HepG2 (cell line): ENCODE data around the gene PNLDC1. TPM values are rescaled to one million over a fixed set of nuclear protein-coding genes. Genes with fewer than 3 reads are reported as not detected.

Experiments used
- CBX1 ChIP-seq: IDR thresholded peaks from one replicate; pipeline ENCODE4 v1.6.1; 2016; ENCODE audit warnings: antibody characterized with exemption, low read depth
- GMEB2 ChIP-seq: IDR thresholded peaks from 2 replicates; pipeline ENCODE4 v1.6.1; 2016; ENCODE audit warnings: missing biosample characterization, missing genetic modification reagents, low read depth
- HMG20A ChIP-seq: IDR thresholded peaks from 2 replicates; pipeline ENCODE4 v1.6.1; 2016; ENCODE audit warnings: borderline replicate concordance
- IKZF1 ChIP-seq: fragments of 450-650 bp; IDR thresholded peaks from 2 replicates; pipeline ENCODE4 v1.7.1; 2016
- IRF9 ChIP-seq: sonication (generic); formaldehyde crosslinking; IDR thresholded peaks from 2 replicates; pipeline ENCODE4 v1.8.0; 2022; ENCODE audit warnings: missing genetic modification reagents, mild to moderate bottlenecking, borderline replicate concordance
- JDP2 ChIP-seq: sonication (generic); formaldehyde crosslinking; IDR thresholded peaks from 2 replicates; pipeline ENCODE4 v1.8.1; 2022; ENCODE audit warnings: missing genetic modification reagents, borderline replicate concordance
- KLF9 ChIP-seq: IDR thresholded peaks from 2 replicates; pipeline ENCODE4 v1.6.1; 2016; ENCODE audit warnings: low read depth
- LRRFIP1 ChIP-seq: sonication (generic); formaldehyde crosslinking; conservative IDR thresholded peaks from 2 replicates; pipeline ENCODE4 v1.4.0; 2020; ENCODE audit warnings: missing genetic modification reagents
- MXD4 ChIP-seq: IDR thresholded peaks from 2 replicates; pipeline ENCODE4 v1.6.1; 2016; ENCODE audit warnings: mild to moderate bottlenecking, missing biosample characterization, missing genetic modification reagents
- NFE2L2 ChIP-seq: fragments of 150-350 bp; IDR thresholded peaks from 2 replicates; pipeline ENCODE4 v1.6.1; 2014; ENCODE audit warnings: low read length
- SSRP1 ChIP-seq: IDR thresholded peaks from 2 replicates; pipeline ENCODE4 v1.6.1; 2016; ENCODE audit warnings: control low read depth
- TFAP4 ChIP-seq: sonication (generic); IDR thresholded peaks from 2 replicates; pipeline ENCODE4 v1.6.1; 2016; ENCODE audit warnings: low read depth, borderline replicate concordance
- YEATS2 ChIP-seq: sonication (generic); formaldehyde crosslinking; IDR thresholded peaks from 2 replicates; pipeline ENCODE4 v1.4.0; 2020; ENCODE audit warnings: missing genetic modification reagents, borderline replicate concordance
- ZBTB20 ChIP-seq: sonication (generic); formaldehyde crosslinking; IDR thresholded peaks from 2 replicates; pipeline ENCODE4 v1.8.1; 2023; ENCODE audit warnings: missing genetic modification reagents, low read depth, mild to moderate bottlenecking, borderline replicate concordance
- ZFP36L1 ChIP-seq: sonication (generic); formaldehyde crosslinking; IDR thresholded peaks from 2 replicates; pipeline ENCODE4 v1.8.0; 2022; ENCODE audit warnings: mild to moderate bottlenecking, missing genetic modification reagents, moderate library complexity
- ZNF136 ChIP-seq: sonication (generic); formaldehyde crosslinking; IDR thresholded peaks from 2 replicates; pipeline ENCODE4 v1.8.1; 2022; ENCODE audit warnings: low read depth, mild to moderate bottlenecking, moderate library complexity, missing genetic modification reagents
- ZNF33B ChIP-seq: sonication (generic); formaldehyde crosslinking; IDR thresholded peaks from 2 replicates; pipeline ENCODE4 v1.5.1; 2020; ENCODE audit warnings: mild to moderate bottlenecking, missing genetic modification reagents
- ZNF451 ChIP-seq: sonication (generic); formaldehyde crosslinking; IDR thresholded peaks from 2 replicates; pipeline ENCODE4 v1.5.0; 2020; ENCODE audit warnings: mild to moderate bottlenecking, missing genetic modification reagents
- ZNF503 ChIP-seq: sonication (generic); formaldehyde crosslinking; IDR thresholded peaks from 2 replicates; pipeline ENCODE4 v1.4.0; 2020; ENCODE audit warnings: missing genetic modification reagents
- ZNF616 ChIP-seq: sonication (generic); formaldehyde crosslinking; IDR thresholded peaks from 2 replicates; pipeline ENCODE4 v1.5.0; 2020; ENCODE audit warnings: low read depth, mild to moderate bottlenecking, missing genetic modification reagents
- ZNF629 ChIP-seq: sonication (generic); formaldehyde crosslinking; conservative IDR thresholded peaks from 2 replicates; pipeline ENCODE4 v1.5.0; 2020; ENCODE audit warnings: missing genetic modification reagents
- ZNF788 ChIP-seq: sonication (generic); formaldehyde crosslinking; IDR thresholded peaks from 2 replicates; pipeline ENCODE4 v1.5.0; 2020; ENCODE audit warnings: mild to moderate bottlenecking, missing genetic modification reagents, borderline replicate concordance
- ZNF878 ChIP-seq: sonication (generic); formaldehyde crosslinking; IDR thresholded peaks from 2 replicates; pipeline ENCODE4 v1.8.1; 2023; ENCODE audit warnings: mild to moderate bottlenecking, missing genetic modification reagents, moderate library complexity
- polyA plus RNA-seq, 8 experiments: library from polyadenylated mRNA; depleted of rRNA in 3 of 8; stranded (reverse) in 7 of 8; unstranded in 1 of 8; fragments of >200 nt; fragmentation: Illumina TruSeq in 4 of 8; extraction: Trizol in 4 of 8; gene quantifications; 2 replicates each; pipeline versions ENCODE4 v1.2.1 to v1.2.3, GENCODE V29; 2011 to 2016; ENCODE audit warnings: low read depth in 4 of 8, missing spikeins in 1 of 8, mixed read lengths in 1 of 8; ENCODE audit not compliant: insufficient read depth in 1 of 8
- total RNA-seq, 5 experiments: library from RNA; depleted of rRNA; stranded (reverse); fragments of >200 nt; fragmentation: Illumina TruSeq; extraction: Trizol; gene quantifications; 2 replicates each; pipeline ENCODE4 v1.2.3, GENCODE V29; 2016; ENCODE audit warnings: low read depth in 1 of 5

The PNLDC1 gene
- total and polyA plus RNA-seq, 2 of the 13 experiments (the other 11 are each of a cell fraction or from before 2014, with no cell fraction given), result not detected

- TF ChIP-seq GMEB2 (CRISPR knock-in tag), result no peak
- 0 out of 2 replicates have a peak, but pooled peaks have one; percentile 9 for TF ChIP-seq ZNF503 (CRISPR knock-in tag)
- no peak for TF ChIP-seq YEATS2
- no peak for TF ChIP-seq JDP2
- TF ChIP-seq KLF9, result no peak; the same call in 1 of the 2 replicates
- peak; percentile 54 for TF ChIP-seq IRF9
- no peak for TF ChIP-seq LRRFIP1 (CRISPR knock-in tag)
- no peak for TF ChIP-seq CBX1
- peak; percentile 43 for TF ChIP-seq ZNF629 (CRISPR knock-in tag)
- peak; percentile 58; the same call in 1 of the 2 replicates for TF ChIP-seq MXD4 (CRISPR knock-in tag)
- TF ChIP-seq IKZF1, result no peak
- TF ChIP-seq ZNF136 (CRISPR knock-in tag), result 0 out of 2 replicates have a peak, but pooled peaks have one; percentile 52
- no peak for TF ChIP-seq NFE2L2
- no peak for TF ChIP-seq ZNF878 (CRISPR knock-in tag)
- TF ChIP-seq TFAP4, result peak; percentile 62
- no peak; the same call in 1 of the 2 replicates for TF ChIP-seq ZBTB20 (CRISPR knock-in tag)
- TF ChIP-seq SSRP1, result no peak
- peak; percentile 56; the same call in 1 of the 2 replicates for TF ChIP-seq ZNF33B
- peak; percentile 78; the same call in 1 of the 2 replicates for TF ChIP-seq ZFP36L1 (CRISPR knock-in tag)
- peak; percentile 60; the same call in 1 of the 2 replicates for TF ChIP-seq HMG20A (CRISPR knock-in tag)
- peak; percentile 51; the same call in 1 of the 2 replicates for TF ChIP-seq ZNF451 (CRISPR knock-in tag)
- peak; percentile 92; the same call in 1 of the 2 replicates for TF ChIP-seq ZNF616 (CRISPR knock-in tag)
- no peak for TF ChIP-seq ZNF788 (CRISPR knock-in tag)
These were observed 37.3 kb upstream of the PNLDC1 start (continued) for GRCh38 chr6:159762681-159763293.
